HCT116 (cell line): Measurements from ENCODE around the gene FAM234B. TPM values are rescaled to one million over a fixed set of nuclear protein-coding genes. Genes with fewer than 3 reads are reported as not detected.

Experiments used
- ATAC-seq: fragments of 200-7000 bp; cut with Tn5 transposase; 2 replicates; pipeline ENCODE4 v1.9.1; 2020; ENCODE audit warnings: mild to moderate bottlenecking, moderate library complexity
- BruUV-seq: library from RNA; stranded (reverse); fragments of 400-500 nt; replicated peaks from 2 replicates; lab custom pipeline; 2021; lab: Mats Ljungman, UMichigan
- CTCF ChIA-PET: fragments of 300-600 bp; sonication (Branson Sonifier 250); formaldehyde crosslinking; loops from one replicate; lab custom pipeline; 2021; ENCODE audit warnings: antibody characterized with exemption; lab: Charles Lee
- POLR2A ChIA-PET: fragments of 300-600, 350-600 bp; sonication (Branson Sonifier 250); formaldehyde crosslinking; loops from one replicate; lab custom pipeline; 2021; ENCODE audit warnings: antibody characterized with exemption; lab: Charles Lee
- RAD21 ChIA-PET, 2 experiments: fragments of 300-600 bp; sonication (Branson Sonifier 250); formaldehyde crosslinking; loops; one replicate each; lab custom pipeline; 2023; ENCODE audit warnings: low total read pairs in 2 of 2; ENCODE audit not compliant: uncharacterized antibody in 2 of 2, unreplicated experiment in 2 of 2, low non-redundant PET in 1 of 2; lab: Charles Lee
- DNase-seq: peaks from one replicate; pipeline ENCODE4 v3.0.0-alpha.2; 2010; ENCODE audit warnings: low read depth, low spot score
- H2AFZ ChIP-seq: fragments of 200-600 bp; shearing (Covaris generic), sonication (generic); 2 replicates; pipeline ENCODE4 v1.6.1; 2017; ENCODE audit warnings: low read depth, mixed run types, mixed read lengths, antibody characterized with exemption, low read length; ENCODE audit not compliant: poor library complexity, severe bottlenecking
- H3K27ac ChIP-seq: 2 replicates; pipeline ENCODE4 v1.5.1; 2012; ENCODE audit warnings: low read depth, low read length
- H3K27me3 ChIP-seq: fragments of 200-600 bp; sonication (generic); 2 replicates; pipeline ENCODE4 v1.6.1; 2016; ENCODE audit warnings: mixed run types, low read length, mixed read lengths; ENCODE audit not compliant: insufficient read depth
- H3K36me3 ChIP-seq, 2 experiments: fragments of 200-500 bp in 1 of 2; fragments of 200-600 bp in 1 of 2; sonication (Bioruptor generic) in 1 of 2; sonication (generic) in 1 of 2; 2 replicates each; pipeline versions ENCODE4 v1.5.1 to v1.6.1; 2014 to 2016; ENCODE audit warnings: low read length in 2 of 2, inconsistent platforms in 1 of 2, mixed read lengths in 1 of 2, mixed run types in 1 of 2; ENCODE audit not compliant: insufficient read depth in 2 of 2, control insufficient read depth in 1 of 2
- H3K4me1 ChIP-seq, 2 experiments: fragments of 200-600 bp in 1 of 2; sonication (generic) in 1 of 2; 2 replicates each; pipeline versions ENCODE4 v1.5.1 to v1.6.1; 2012 to 2017; ENCODE audit warnings: low read length in 2 of 2, inconsistent platforms in 1 of 2, mild to moderate bottlenecking in 1 of 2, mixed read lengths in 1 of 2, mixed run types in 1 of 2, moderate library complexity in 1 of 2; ENCODE audit not compliant: insufficient read depth in 2 of 2, control insufficient read depth in 1 of 2
- H3K4me2 ChIP-seq: fragments of 200-600 bp; sonication (generic); 2 replicates; pipeline ENCODE4 v1.6.1; 2017; ENCODE audit warnings: mixed run types, low read length, mixed read lengths
- H3K4me3 ChIP-seq, 2 experiments: fragments of 200-600 bp in 1 of 2; sonication (generic) in 1 of 2; replicated peaks in 1 of 2; 2 replicates each; pipeline ENCODE4 v1.5.1; 2011 to 2016; ENCODE audit warnings: low read length in 2 of 2, control low read depth in 1 of 2, low read depth in 1 of 2, mild to moderate bottlenecking in 1 of 2, mixed read lengths in 1 of 2, mixed run types in 1 of 2
- H3K79me2 ChIP-seq: fragments of 200-600 bp; sonication (generic); 2 replicates; pipeline ENCODE4 v1.6.1; 2017; ENCODE audit warnings: mild to moderate bottlenecking, mixed run types, low read length, moderate library complexity, mixed read lengths; ENCODE audit not compliant: insufficient read depth
- H3K9ac ChIP-seq: fragments of 200-600 bp; sonication (generic); 2 replicates; pipeline ENCODE4 v1.6.1; 2016; ENCODE audit warnings: low read length, mixed read lengths
- H3K9me2 ChIP-seq: fragments of 200-600 bp; sonication (generic), shearing (Covaris generic); 2 replicates; pipeline ENCODE4 v1.6.1; 2017; ENCODE audit warnings: mixed run types, mild to moderate bottlenecking, moderate library complexity; ENCODE audit not compliant: insufficient read depth
- H3K9me3 ChIP-seq, 2 experiments: fragments of 200-500 bp in 1 of 2; fragments of 200-600 bp in 1 of 2; sonication (Bioruptor generic) in 1 of 2; sonication (generic) in 1 of 2; 2 replicates each; pipeline ENCODE4 v1.6.1; 2014 to 2017; ENCODE audit warnings: low read length in 2 of 2, mixed read lengths in 2 of 2, inconsistent platforms in 1 of 2, low read depth in 1 of 2, mild to moderate bottlenecking in 1 of 2, mixed run types in 1 of 2, moderate library complexity in 1 of 2; ENCODE audit not compliant: control insufficient read depth in 1 of 2, insufficient read depth in 1 of 2
- H4K20me1 ChIP-seq: fragments of 200-600 bp; sonication (generic), shearing (Covaris generic); 2 replicates; pipeline ENCODE4 v1.6.1; 2017; ENCODE audit warnings: mixed run types, mild to moderate bottlenecking, moderate library complexity; ENCODE audit not compliant: insufficient read depth
- EZH2 ChIP-seq: fragments of 200-600 bp; sonication (generic); IDR thresholded peaks from 2 replicates; pipeline ENCODE4 v1.6.1; 2017; ENCODE audit warnings: antibody characterized with exemption, mixed run types
- EZH2phosphoT487 ChIP-seq: fragments of 200-600 bp; IDR thresholded peaks from 2 replicates; pipeline ENCODE4 v1.6.1; 2018; ENCODE audit warnings: antibody characterized with exemption, borderline replicate concordance
- FOSL1 ChIP-seq: IDR thresholded peaks from 2 replicates; pipeline ENCODE4 v1.6.1; 2012; ENCODE audit warnings: low read depth
- JUND ChIP-seq: IDR thresholded peaks from 2 replicates; pipeline ENCODE4 v1.6.1; 2012
- POLR2AphosphoS5 ChIP-seq: IDR thresholded peaks from 2 replicates; pipeline ENCODE4 v1.6.1; 2011; ENCODE audit warnings: mild to moderate bottlenecking, low read depth, low read length, moderate library complexity
- RAD21 ChIP-seq: IDR thresholded peaks from 2 replicates; pipeline ENCODE4 v1.6.1; 2012; ENCODE audit warnings: low read depth, mild to moderate bottlenecking
- SP1 ChIP-seq: IDR thresholded peaks from 2 replicates; pipeline ENCODE4 v1.6.1; 2012; ENCODE audit warnings: low read depth
- SRF ChIP-seq: IDR thresholded peaks from 2 replicates; pipeline ENCODE4 v1.6.1; 2012; ENCODE audit warnings: low read depth
- TCF7L2 ChIP-seq: IDR thresholded peaks from 2 replicates; pipeline ENCODE4 v1.7.0; 2011; ENCODE audit warnings: borderline replicate concordance, inconsistent platforms; ENCODE audit not compliant: insufficient read depth, insufficient read length; ENCODE audit errors: extremely low read depth
- YY1 ChIP-seq: IDR thresholded peaks from 2 replicates; pipeline ENCODE4 v1.6.1; 2011; ENCODE audit warnings: low read length, low read depth, moderate library complexity, mild to moderate bottlenecking; ENCODE audit not compliant: insufficient replicate concordance; ENCODE audit errors: extremely low read depth
- ZFX ChIP-seq: fragments of 450-650 bp; IDR thresholded peaks from 2 replicates; pipeline ENCODE4 v1.6.1; 2017
- ZNF274 ChIP-seq: fragments of 200-500 bp; sonication (Bioruptor generic); IDR thresholded peaks from 2 replicates; pipeline ENCODE4 v1.6.1; 2014; ENCODE audit warnings: mild to moderate bottlenecking, low read depth, low read length, inconsistent platforms
- intact Hi-C: fragments of 100-400 bp; cut with micrococcal nuclease; formaldehyde crosslinking; loops from 2 replicates; pipeline ENCODE4 v1.10.0; 2022
- total RNA-seq: library from RNA; stranded (reverse); gene quantifications from one replicate; pipeline ENCODE4 v1.2.1, GENCODE V29; 2021; ENCODE audit not compliant: unreplicated experiment
- TF ChIP-seq, protein P1 (sequence below), 3 experiments: fragments of 200-600 bp in 1 of 3; sonication (generic) in 1 of 3; IDR thresholded peaks in 2 of 3; conservative IDR thresholded peaks in 1 of 3; 2 replicates each; pipeline ENCODE4 v1.5.1; 2012 to 2017; ENCODE audit warnings: low read depth in 2 of 3, low read length in 2 of 3, antibody characterized with exemption in 1 of 3, borderline replicate concordance in 1 of 3, control low read depth in 1 of 3, mild to moderate bottlenecking in 1 of 3, mixed read lengths in 1 of 3, mixed run types in 1 of 3, moderate library complexity in 1 of 3; ENCODE audit not compliant: insufficient read depth in 1 of 3
- TF ChIP-seq, protein P2 (sequence below): IDR thresholded peaks from 2 replicates; pipeline ENCODE4 v1.6.1; 2012; ENCODE audit warnings: low read depth
- TF ChIP-seq, protein P3 (sequence below): IDR thresholded peaks from 2 replicates; pipeline ENCODE4 v1.6.1; 2012

FAM234B gene
- total RNA-seq, 1 experiment from 2014 or later, result 15.9 TPM

- CTCF ChIA-PET, result no interaction called here
These were observed 39.8 kb upstream of the FAM234B start for GRCh38 chr12:13004361-13004760.

GRCh38 chr12:13004986-13005385 is 39.2 kb upstream of the FAM234B start:
- H3K79me2 ChIP-seq, result no peaks in the 10 kb centered on the region
- ChIA-PET POLR2A (no interaction called here), RAD21 (interaction anchor here in 1 of 2 experiments (0.6 kb wide), 1 partner anchor 98 kb away, joined by 3 read pairs; no protein-coding TSS in a partner anchor), CTCF (no interaction called here)
- no peak overlapping the region for H3K4me2 ChIP-seq
- H3K36me3 ChIP-seq, result 0 out of 4 replicates have a peak, but pooled peaks cover 0 to 2% of the 10 kb centered on the region in 2 experiments
- ATAC-seq, result no peak
- H3K9me2 ChIP-seq, result no peaks in the 10 kb centered on the region
- no peak overlapping the region for H3K4me3 ChIP-seq
- H3K9ac ChIP-seq, result no peak overlapping the region
- no TSS peak for BruUV-seq
- H3K9me3 ChIP-seq, result no peaks in the 10 kb centered on the region
- H3K4me1 ChIP-seq, result peaks cover 17 to 24% of the 10 kb centered on the region in 2 experiments
- H3K27me3 ChIP-seq, result no peaks in the 10 kb centered on the region
- H3K27ac ChIP-seq, result no peak overlapping the region
- intact Hi-C loops, result loop anchor here (5.0 kb wide), 2 partner anchors 92 to 202 kb away; no protein-coding TSS in a partner anchor
- DNase-seq, result no peak
- no peak overlapping the region for H2AFZ ChIP-seq
- no peaks in the 10 kb centered on the region for H4K20me1 ChIP-seq
- TF ChIP-seq FOSL1 (no peak), ZFX (no peak), EZH2 (no peak), POLR2AphosphoS5 (no peak), TCF7L2 (no peak), RAD21 (no peak), JUND (no peak), YY1 (no peak), SP1 (no peak), SRF (no peak)
- TF ChIP-seq, protein P1, sequence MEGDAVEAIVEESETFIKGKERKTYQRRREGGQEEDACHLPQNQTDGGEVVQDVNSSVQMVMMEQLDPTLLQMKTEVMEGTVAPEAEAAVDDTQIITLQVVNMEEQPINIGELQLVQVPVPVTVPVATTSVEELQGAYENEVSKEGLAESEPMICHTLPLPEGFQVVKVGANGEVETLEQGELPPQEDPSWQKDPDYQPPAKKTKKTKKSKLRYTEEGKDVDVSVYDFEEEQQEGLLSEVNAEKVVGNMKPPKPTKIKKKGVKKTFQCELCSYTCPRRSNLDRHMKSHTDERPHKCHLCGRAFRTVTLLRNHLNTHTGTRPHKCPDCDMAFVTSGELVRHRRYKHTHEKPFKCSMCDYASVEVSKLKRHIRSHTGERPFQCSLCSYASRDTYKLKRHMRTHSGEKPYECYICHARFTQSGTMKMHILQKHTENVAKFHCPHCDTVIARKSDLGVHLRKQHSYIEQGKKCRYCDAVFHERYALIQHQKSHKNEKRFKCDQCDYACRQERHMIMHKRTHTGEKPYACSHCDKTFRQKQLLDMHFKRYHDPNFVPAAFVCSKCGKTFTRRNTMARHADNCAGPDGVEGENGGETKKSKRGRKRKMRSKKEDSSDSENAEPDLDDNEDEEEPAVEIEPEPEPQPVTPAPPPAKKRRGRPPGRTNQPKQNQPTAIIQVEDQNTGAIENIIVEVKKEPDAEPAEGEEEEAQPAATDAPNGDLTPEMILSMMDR (IDR thresholded peaks at IDR 0.05 in 2 of 3, conservative IDR thresholded peaks at IDR 0.05 in 1 of 3; ENCODE audit: borderline replicate concordance in 1 of 3, insufficient read depth in 1 of 3, low read depth in 2 of 3, low read length in 2 of 3), result no peak
- TF ChIP-seq, protein P2, sequence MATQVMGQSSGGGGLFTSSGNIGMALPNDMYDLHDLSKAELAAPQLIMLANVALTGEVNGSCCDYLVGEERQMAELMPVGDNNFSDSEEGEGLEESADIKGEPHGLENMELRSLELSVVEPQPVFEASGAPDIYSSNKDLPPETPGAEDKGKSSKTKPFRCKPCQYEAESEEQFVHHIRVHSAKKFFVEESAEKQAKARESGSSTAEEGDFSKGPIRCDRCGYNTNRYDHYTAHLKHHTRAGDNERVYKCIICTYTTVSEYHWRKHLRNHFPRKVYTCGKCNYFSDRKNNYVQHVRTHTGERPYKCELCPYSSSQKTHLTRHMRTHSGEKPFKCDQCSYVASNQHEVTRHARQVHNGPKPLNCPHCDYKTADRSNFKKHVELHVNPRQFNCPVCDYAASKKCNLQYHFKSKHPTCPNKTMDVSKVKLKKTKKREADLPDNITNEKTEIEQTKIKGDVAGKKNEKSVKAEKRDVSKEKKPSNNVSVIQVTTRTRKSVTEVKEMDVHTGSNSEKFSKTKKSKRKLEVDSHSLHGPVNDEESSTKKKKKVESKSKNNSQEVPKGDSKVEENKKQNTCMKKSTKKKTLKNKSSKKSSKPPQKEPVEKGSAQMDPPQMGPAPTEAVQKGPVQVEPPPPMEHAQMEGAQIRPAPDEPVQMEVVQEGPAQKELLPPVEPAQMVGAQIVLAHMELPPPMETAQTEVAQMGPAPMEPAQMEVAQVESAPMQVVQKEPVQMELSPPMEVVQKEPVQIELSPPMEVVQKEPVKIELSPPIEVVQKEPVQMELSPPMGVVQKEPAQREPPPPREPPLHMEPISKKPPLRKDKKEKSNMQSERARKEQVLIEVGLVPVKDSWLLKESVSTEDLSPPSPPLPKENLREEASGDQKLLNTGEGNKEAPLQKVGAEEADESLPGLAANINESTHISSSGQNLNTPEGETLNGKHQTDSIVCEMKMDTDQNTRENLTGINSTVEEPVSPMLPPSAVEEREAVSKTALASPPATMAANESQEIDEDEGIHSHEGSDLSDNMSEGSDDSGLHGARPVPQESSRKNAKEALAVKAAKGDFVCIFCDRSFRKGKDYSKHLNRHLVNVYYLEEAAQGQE, result no peak

More at GRCh38 chr12:13004361-13004760, 39.8 kb upstream of the FAM234B start:
- TF ChIP-seq SP1 (no peak), ZNF274 (no peak), EZH2phosphoT487 (no peak)
- TF ChIP-seq, protein P3, sequence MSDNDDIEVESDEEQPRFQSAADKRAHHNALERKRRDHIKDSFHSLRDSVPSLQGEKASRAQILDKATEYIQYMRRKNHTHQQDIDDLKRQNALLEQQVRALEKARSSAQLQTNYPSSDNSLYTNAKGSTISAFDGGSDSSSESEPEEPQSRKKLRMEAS, result no peak
- H3K27ac ChIP-seq, result no peak overlapping the region
- 0 out of 4 replicates have a peak, but pooled peaks cover 0 to 2% of the 10 kb centered on the region in 2 experiments for H3K36me3 ChIP-seq
- RAD21 ChIA-PET, result interaction anchor here in 1 of 2 experiments (0.6 kb wide), 1 partner anchor 98 kb away, joined by 3 read pairs; no protein-coding TSS in a partner anchor
- intact Hi-C loops, result loop anchor here (5.0 kb wide), 2 partner anchors 93 to 203 kb away; no protein-coding TSS in a partner anchor
- no peak overlapping the region for H3K4me3 ChIP-seq
- H3K4me1 ChIP-seq, result peaks cover 17 to 27% of the 10 kb centered on the region in 2 experiments
- BruUV-seq, result no TSS peak
- no peak overlapping the region for H3K4me2 ChIP-seq
- DNase-seq (no peak), ATAC-seq (no peak)
- H2AFZ ChIP-seq, result no peak overlapping the region
- no peaks in the 10 kb centered on the region for H3K9me3 ChIP-seq
- no peaks in the 10 kb centered on the region for H4K20me1 ChIP-seq
- no peaks in the 10 kb centered on the region for H3K27me3 ChIP-seq
- POLR2A ChIA-PET, result no interaction called here
- no peaks in the 10 kb centered on the region for H3K9me2 ChIP-seq
- H3K9ac ChIP-seq, result no peak overlapping the region
- peaks cover 6% of the 10 kb centered on the region; the same call in 1 of the 2 replicates for H3K79me2 ChIP-seq
